ENCODE results near the gene MVD. TPM values are rescaled to one million over a fixed set of nuclear protein-coding genes. Genes with fewer than 3 reads are reported as not detected.

The MVD gene
- polyA plus RNA-seq, 1 donor (not counting 4 experiments of a cell fraction or from before 2014, with no cell fraction given) = 59.6 TPM

DNA sequence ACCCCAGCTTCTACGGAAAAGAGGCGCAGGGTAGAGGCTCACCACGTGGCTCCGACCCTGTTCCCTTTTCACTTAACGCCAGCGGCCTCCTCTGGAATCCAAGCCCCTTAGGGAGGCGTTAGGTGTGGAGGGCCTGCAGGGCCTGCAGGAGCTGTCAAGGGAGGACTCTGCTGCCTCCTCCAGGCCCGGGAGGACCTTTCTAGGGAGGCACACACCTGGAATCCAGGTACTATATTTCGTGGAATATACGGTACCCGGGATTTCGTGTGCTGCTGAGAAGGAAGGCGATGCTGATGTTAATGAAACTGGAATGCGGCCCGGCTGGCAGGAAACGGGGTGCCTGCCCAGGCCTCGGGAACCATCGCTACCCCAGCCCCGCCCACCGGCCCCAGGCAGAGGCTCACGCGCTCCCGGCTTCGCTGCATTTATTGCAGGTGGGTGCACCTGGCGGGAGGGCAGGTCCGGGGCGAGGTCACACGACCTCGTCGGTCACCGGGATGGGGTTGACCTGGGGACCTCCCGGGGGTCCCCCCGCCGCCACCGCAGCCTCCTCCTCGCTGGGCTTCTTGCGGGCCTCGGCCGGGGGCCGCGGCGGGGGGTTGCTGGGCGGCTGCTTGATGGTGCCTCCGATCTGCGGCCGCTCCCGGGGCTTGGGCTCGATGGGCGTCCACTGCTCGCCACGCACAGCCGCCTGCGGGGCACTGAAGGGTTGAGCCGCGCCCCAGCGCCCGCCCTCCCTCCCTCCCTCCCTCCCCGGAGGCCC lies 19.8 kb downstream of the MVD start:
- Histone ChIP-seq H3K36me3 (ENCODE audit: control insufficient read depth in 2 of 2, extremely low read depth in 1 of 2, insufficient read depth in 2 of 2, low read length in 2 of 2) (no peaks in the 10 kb centered on the region), H3K9me1 (ENCODE audit: control insufficient read depth, extremely low read depth, insufficient read depth, low read length) (peaks cover 2% of the 10 kb centered on the region), H2AFZ (ENCODE audit: control insufficient read depth, low read length) (no peak overlapping the region), H3K9ac (ENCODE audit: control insufficient read depth, extremely low read depth, insufficient read depth, low read length) (no peak overlapping the region), H3K27ac (ENCODE audit: control insufficient read depth, insufficient read depth, low read length) (no peak overlapping the region), H3K4me3 (ENCODE audit: control insufficient read depth in 2 of 3, extremely low read depth in 1 of 3, insufficient read depth in 2 of 3, low read depth in 1 of 3, low read length in 3 of 3) (no peak overlapping the region), H4K20me1 (ENCODE audit: control insufficient read depth, extremely low read depth, insufficient read depth, low read length) (peaks cover 10% of the 10 kb centered on the region), H3K79me2 (ENCODE audit: control insufficient read depth, insufficient read depth, low read length) (no peaks in the 10 kb centered on the region), H3K4me1 (ENCODE audit: control insufficient read depth, extremely low read depth, insufficient read depth, low read length) (peaks cover 11% of the 10 kb centered on the region), H3K4me2 (ENCODE audit: control insufficient read depth, extremely low read depth, insufficient read depth, low read depth, low read length) (peak overlapping the region; percentile 41), H3K9me3 (ENCODE audit: control insufficient read depth, low read depth, low read length) (no peaks in the 10 kb centered on the region), H3K27me3 (ENCODE audit: control insufficient read depth, extremely low read depth, insufficient read depth, low read length) (peaks cover 46% of the 10 kb centered on the region)
- dilution Hi-C loops (cut with MboI; ENCODE audit: extremely low pct_ligation_motif_present, low sequenced_read_pairs) = no loop called here
- DNase-seq (ENCODE audit: low read depth, low spot score) (no peak), FAIRE-seq (no peak)
- TF ChIP-seq EZH2 (IDR thresholded peaks at IDR 0.05; ENCODE audit: low read length) (peak; percentile 13), CTCF (optimal IDR thresholded peaks at IDR 0.05 in 1 of 3, IDR thresholded peaks at IDR 0.05 in 1 of 3, conservative IDR thresholded peaks at IDR 0.05 in 1 of 3; ENCODE audit: extremely low read depth in 1 of 3, insufficient read depth in 2 of 3, low read length in 3 of 3) (peak in 2 of 3 experiments; percentile 12 to 39)

DNA sequence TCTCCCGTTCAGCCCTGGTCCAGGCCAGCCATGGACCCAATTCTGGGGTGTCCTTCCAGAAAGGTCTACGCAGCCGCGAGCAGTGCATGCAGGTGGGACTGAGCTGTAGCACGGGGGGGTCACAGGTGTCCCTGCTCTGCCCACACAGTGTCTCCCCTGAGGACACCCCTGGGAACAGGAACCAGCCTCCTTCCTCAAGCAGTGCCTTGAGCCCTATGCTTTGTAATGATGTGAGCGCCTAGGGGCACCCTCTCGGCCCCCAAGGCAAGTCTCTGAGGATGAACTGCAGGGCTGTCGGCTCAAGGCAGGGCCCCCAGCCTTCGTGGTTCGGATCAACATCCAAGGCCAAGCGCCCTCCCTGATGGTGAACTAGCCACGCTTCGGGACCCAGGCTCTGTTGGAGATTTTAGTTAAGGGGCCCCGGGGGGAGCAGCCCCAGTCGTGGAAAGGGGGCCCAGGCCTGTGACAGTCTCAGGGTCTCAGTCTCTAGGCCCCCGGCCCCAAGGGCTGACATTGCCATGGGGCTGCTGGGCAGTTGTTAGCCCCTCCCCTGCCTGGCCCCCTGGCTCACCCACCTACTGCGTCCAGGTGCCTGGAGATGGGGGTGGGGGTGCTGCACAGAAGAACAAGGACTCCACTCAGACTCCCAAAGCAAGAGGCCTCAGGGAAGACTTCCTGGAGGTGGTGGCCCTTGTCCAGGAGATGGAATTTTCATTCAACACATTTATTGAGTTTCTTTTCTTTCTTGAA lies 22.2 kb downstream of the MVD start:
- peaks cover 12% of the 10 kb centered on the region for H3K4me1 ChIP-seq (ENCODE audit: control insufficient read depth, extremely low read depth, insufficient read depth, low read length)
- peaks cover 10% of the 10 kb centered on the region for H4K20me1 ChIP-seq (ENCODE audit: control insufficient read depth, extremely low read depth, insufficient read depth, low read length)
- no peak overlapping the region for H3K27ac ChIP-seq (ENCODE audit: control insufficient read depth, insufficient read depth, low read length)
- no peak overlapping the region for H3K4me2 ChIP-seq (ENCODE audit: control insufficient read depth, extremely low read depth, insufficient read depth, low read depth, low read length)
- no peak overlapping the region for H3K4me3 ChIP-seq (ENCODE audit: control insufficient read depth in 2 of 3, extremely low read depth in 1 of 3, insufficient read depth in 2 of 3, low read depth in 1 of 3, low read length in 3 of 3)
- H3K36me3 ChIP-seq (ENCODE audit: control insufficient read depth in 2 of 2, extremely low read depth in 1 of 2, insufficient read depth in 2 of 2, low read length in 2 of 2) = no peaks in the 10 kb centered on the region
- dilution Hi-C loops (cut with MboI; ENCODE audit: extremely low pct_ligation_motif_present, low sequenced_read_pairs) = no loop called here
- TF ChIP-seq CTCF (optimal IDR thresholded peaks at IDR 0.05 in 1 of 3, IDR thresholded peaks at IDR 0.05 in 1 of 3, conservative IDR thresholded peaks at IDR 0.05 in 1 of 3; ENCODE audit: extremely low read depth in 1 of 3, insufficient read depth in 2 of 3, low read length in 3 of 3) = no peak
- TF ChIP-seq EZH2 (IDR thresholded peaks at IDR 0.05; ENCODE audit: low read length) = no peak
- no peak overlapping the region for H3K9ac ChIP-seq (ENCODE audit: control insufficient read depth, extremely low read depth, insufficient read depth, low read length)
- no peak overlapping the region for H2AFZ ChIP-seq (ENCODE audit: control insufficient read depth, low read length)
- FAIRE-seq = no peak
- DNase-seq (ENCODE audit: low read depth, low spot score) = no peak
- H3K9me1 ChIP-seq (ENCODE audit: control insufficient read depth, extremely low read depth, insufficient read depth, low read length) = peaks cover 2% of the 10 kb centered on the region
- H3K79me2 ChIP-seq (ENCODE audit: control insufficient read depth, insufficient read depth, low read length) = no peaks in the 10 kb centered on the region
- H3K27me3 ChIP-seq (ENCODE audit: control insufficient read depth, extremely low read depth, insufficient read depth, low read length) = peaks cover 63% of the 10 kb centered on the region
- H3K9me3 ChIP-seq (ENCODE audit: control insufficient read depth, low read depth, low read length) = no peaks in the 10 kb centered on the region
